HepG2 (cell line): ENCODE data around the gene MYO1G. TPM values are rescaled to one million over a fixed set of nuclear protein-coding genes. Genes with fewer than 3 reads are reported as not detected.

ENCODE experiments used
- ATAC-seq: fragments of 200-7000 bp; cut with Tn5 transposase; 3 replicates; pipeline ENCODE4 v1.9.1; 2020; ENCODE audit warnings: mild to moderate bottlenecking, moderate library complexity
- BruUV-seq: library from RNA; stranded (reverse); fragments of 400-500 nt; replicated peaks from 2 replicates; lab custom pipeline; 2021; lab: Mats Ljungman, UMichigan
- CTCF ChIA-PET: fragments of 300-600 bp; formaldehyde crosslinking; extraction: SDS; loops from one replicate; lab custom pipeline; 2021; ENCODE audit warnings: low total read pairs, inconsistent platforms, low intra/inter-chr PET ratio; lab: Yijun Ruan, JAX
- POLR2A ChIA-PET: fragments of 350-600 bp; sonication (Branson Sonifier 250); formaldehyde crosslinking; loops from one replicate; lab custom pipeline; 2020; ENCODE audit warnings: antibody characterized with exemption, inconsistent platforms; lab: Yijun Ruan, JAX
- DNase-seq: peaks from one replicate; pipeline ENCODE4 v3.0.0-alpha.2; 2015; ENCODE audit warnings: low spot score
- FAIRE-seq: peaks from 3 replicates; lab custom pipeline; 2011; peaks lifted over from hg19 to GRCh38; lab: Jason Lieb, UNC
- H2AFZ ChIP-seq: one replicate; pipeline ENCODE4 v1.6.1; 2011; ENCODE audit warnings: low read length, inconsistent platforms
- H3K27ac ChIP-seq: fragments of 300-600 bp; 3 replicates; pipeline ENCODE4 v1.8.0; 2011; ENCODE audit warnings: mixed run types, mild to moderate bottlenecking, mixed read lengths, low read length, inconsistent platforms; ENCODE audit not compliant: insufficient read depth; ENCODE audit errors: extremely low read length
- H3K27me3 ChIP-seq, 2 experiments: fragments of 200-600 bp in 1 of 2; 2 replicates in 1 of 2; 3 replicates in 1 of 2; pipeline versions ENCODE4 v1.6.0 to v1.8.0; 2011; ENCODE audit warnings: low read length in 2 of 2, mild to moderate bottlenecking in 2 of 2, moderate library complexity in 2 of 2, inconsistent platforms in 1 of 2; ENCODE audit not compliant: insufficient read depth in 2 of 2, control insufficient read depth in 1 of 2
- H3K36me3 ChIP-seq, 2 experiments: fragments of 200-600 bp in 1 of 2; replicated peaks in 1 of 2; 2 replicates in 1 of 2; 3 replicates in 1 of 2; pipeline versions ENCODE4 v1.5.1 to v1.8.0; 2011; ENCODE audit warnings: low read length in 2 of 2, inconsistent platforms in 1 of 2; ENCODE audit not compliant: insufficient read depth in 2 of 2, control insufficient read depth in 1 of 2
- H3K4me1 ChIP-seq: 2 replicates; pipeline ENCODE4 v1.5.1; 2012; ENCODE audit warnings: low read length, inconsistent platforms; ENCODE audit not compliant: insufficient read depth
- H3K4me2 ChIP-seq: 2 replicates; pipeline ENCODE4 v1.6.0; 2011; ENCODE audit warnings: low read depth, low read length, inconsistent platforms
- H3K4me3 ChIP-seq, 3 experiments: fragments of 200-600 bp in 1 of 3; sonication (generic), shearing (Covaris generic) in 1 of 3; replicated peaks in 1 of 3; 2 replicates each; pipeline ENCODE4 v1.5.1; 2011 to 2016; ENCODE audit warnings: low read length in 3 of 3, inconsistent platforms in 2 of 3, low read depth in 2 of 3, mild to moderate bottlenecking in 2 of 3, control low read depth in 1 of 3, mixed read lengths in 1 of 3; ENCODE audit not compliant: insufficient read depth in 1 of 3
- H3K79me2 ChIP-seq: one replicate; pipeline ENCODE4 v1.6.1; 2011; ENCODE audit warnings: low read length, inconsistent platforms; ENCODE audit not compliant: insufficient read depth
- H3K9ac ChIP-seq: 2 replicates; pipeline ENCODE4 v1.6.0; 2011; ENCODE audit warnings: mild to moderate bottlenecking, low read depth, low read length, inconsistent platforms; ENCODE audit not compliant: insufficient read depth
- H3K9me3 ChIP-seq: 2 replicates; pipeline ENCODE4 v1.5.1; 2012; ENCODE audit warnings: mild to moderate bottlenecking, low read length
- H4K20me1 ChIP-seq: 2 replicates; pipeline ENCODE4 v1.6.0; 2011; ENCODE audit warnings: inconsistent platforms, mild to moderate bottlenecking, low read length, moderate library complexity; ENCODE audit not compliant: insufficient read depth
- BORCS8-MEF2B ChIP-seq: sonication (generic); formaldehyde crosslinking; IDR thresholded peaks from 2 replicates; pipeline ENCODE4 v1.8.0; 2022; ENCODE audit warnings: mild to moderate bottlenecking, missing genetic modification reagents
- PBX3 ChIP-seq: sonication (generic); formaldehyde crosslinking; IDR thresholded peaks from 2 replicates; pipeline ENCODE4 v1.8.1; 2023; ENCODE audit warnings: missing genetic modification reagents, inconsistent platforms, borderline replicate concordance
- PCBP1 ChIP-seq: fragments of 200-400 bp; formaldehyde crosslinking; IDR thresholded peaks from 2 replicates; pipeline ENCODE4 v1.6.1; 2017; ENCODE audit warnings: mild to moderate bottlenecking, low read depth, low read length, borderline replicate concordance
- ZBTB33 ChIP-seq: sonication (generic); formaldehyde crosslinking; IDR thresholded peaks from 2 replicates; pipeline ENCODE4 v1.4.0; 2020; ENCODE audit warnings: missing genetic modification reagents
- ZHX2 ChIP-seq, 2 experiments: sonication (generic) in 1 of 2; formaldehyde crosslinking in 1 of 2; IDR thresholded peaks; 2 replicates each; pipeline versions ENCODE4 v1.6.1 to v1.9.0; 2014 to 2022; ENCODE audit warnings: antibody characterized with exemption in 1 of 2, borderline replicate concordance in 1 of 2, inconsistent platforms in 1 of 2, low read depth in 1 of 2, missing genetic modification reagents in 1 of 2
- ZKSCAN5 ChIP-seq: sonication (generic); formaldehyde crosslinking; IDR thresholded peaks from 2 replicates; pipeline ENCODE4 v1.5.1; 2020; ENCODE audit warnings: mild to moderate bottlenecking, missing genetic modification reagents
- ZNF724P ChIP-seq: sonication (generic); formaldehyde crosslinking; IDR thresholded peaks from 2 replicates; pipeline ENCODE4 v1.8.0; 2022; ENCODE audit warnings: missing genetic modification reagents, borderline replicate concordance
- ZNF850 ChIP-seq: sonication (generic); formaldehyde crosslinking; conservative IDR thresholded peaks from 2 replicates; pipeline ENCODE4 v1.9.0; 2021; ENCODE audit warnings: mild to moderate bottlenecking, missing genetic modification reagents
- WGBS: methylation state at CpG from one replicate; pipeline ENCODE4 v1.1.6; 2017; ENCODE audit warnings: low lambda C conversion rate; 5-methylcytosine and 5-hydroxymethylcytosine counted together
- in situ Hi-C: cut with HindIII; loops from 2 replicates; pipeline ENCODE4 v1.10.0; 2017; ENCODE audit warnings: low pct_unique_long_range_greater_than_20kb; ENCODE audit not compliant: extremely low pct_ligation_motif_present
- intact Hi-C: fragments of 100-400 bp; cut with micrococcal nuclease; formaldehyde crosslinking; loops from one replicate; pipeline ENCODE4 v1.10.0; 2022; ENCODE audit not compliant: unreplicated experiment
- polyA plus RNA-seq, 8 experiments: library from polyadenylated mRNA; depleted of rRNA in 3 of 8; stranded (reverse) in 7 of 8; unstranded in 1 of 8; fragments of >200 nt; fragmentation: Illumina TruSeq in 4 of 8; extraction: Trizol in 4 of 8; gene quantifications; 2 replicates each; pipeline versions ENCODE4 v1.2.1 to v1.2.3, GENCODE V29; 2011 to 2016; ENCODE audit warnings: low read depth in 4 of 8, missing spikeins in 1 of 8, mixed read lengths in 1 of 8; ENCODE audit not compliant: insufficient read depth in 1 of 8
- total RNA-seq, 5 experiments: library from RNA; depleted of rRNA; stranded (reverse); fragments of >200 nt; fragmentation: Illumina TruSeq; extraction: Trizol; gene quantifications; 2 replicates each; pipeline ENCODE4 v1.2.3, GENCODE V29; 2016; ENCODE audit warnings: low read depth in 1 of 5

The MYO1G gene
- total and polyA plus RNA-seq, 2 of the 13 experiments (the other 11 are each of a cell fraction or from before 2014, with no cell fraction given) = 0.29 to 1.1 TPM

- H3K9me3 ChIP-seq = no peaks in the 10 kb centered on the region
- CTCF ChIA-PET = no interaction called here
- no peak overlapping the region; the same call in 1 of the 2 replicates for H3K4me2 ChIP-seq
- no peak overlapping the region for H3K27ac ChIP-seq
- no TSS peak for BruUV-seq
- no peaks in the 10 kb centered on the region for H3K36me3 ChIP-seq
- H3K27me3 ChIP-seq = peaks cover 1 to 11% of the 10 kb centered on the region in 2 experiments; a peak in 2 of 5 replicates
- no peaks in the 10 kb centered on the region for H3K79me2 ChIP-seq
- ATAC-seq (peak; percentile 57), FAIRE-seq (no peak), DNase-seq (no peak)
- intact Hi-C loops (no loop called here), in situ Hi-C loops (loop anchor here (25.0 kb wide), 1 partner anchor 300 kb away; no protein-coding TSS in a partner anchor)
- H4K20me1 ChIP-seq = no peaks in the 10 kb centered on the region
- H3K9ac ChIP-seq = no peak overlapping the region
- H2AFZ ChIP-seq = no peak overlapping the region
- H3K4me1 ChIP-seq = peaks cover 12% of the 10 kb centered on the region
- 90% methylated on average over 1 of the region's 16 CpGs for WGBS
- no peak overlapping the region for H3K4me3 ChIP-seq
- POLR2A ChIA-PET = interaction anchor here (0.8 kb wide), 1 partner anchor 10 kb away, joined by 7 read pairs; no protein-coding TSS in a partner anchor
- TF ChIP-seq ZHX2 (IDR thresholded peaks at IDR 0.05; ENCODE audit: low read depth) (no peak), ZHX2 (CRISPR knock-in tag; IDR thresholded peaks at IDR 0.05; ENCODE audit: borderline replicate concordance) (no peak), ZKSCAN5 (CRISPR knock-in tag) (no peak), BORCS8-MEF2B (no peak), PBX3 (CRISPR knock-in tag) (no peak), ZNF850 (no peak), ZBTB33 (CRISPR knock-in tag) (peak; percentile 52; the same call in 1 of the 2 replicates), PCBP1 (0 out of 2 replicates have a peak, but pooled peaks have one; percentile 33), ZNF724P (no peak)
Observed at GRCh38 chr7:44961844-44962482, 16.9 kb downstream of the MYO1G start.
